HG03432 (cell line): Measurements from ENCODE around the gene CERS6.

Source experiments
- ATAC-seq: cut with Tn5 transposase; IDR thresholded peaks from one replicate; pipeline ENCODE4 v1.9.1; 2021; ENCODE audit warnings: mild to moderate bottlenecking, moderate library complexity; ENCODE audit not compliant: unreplicated experiment

The CERS6 gene

DNA sequence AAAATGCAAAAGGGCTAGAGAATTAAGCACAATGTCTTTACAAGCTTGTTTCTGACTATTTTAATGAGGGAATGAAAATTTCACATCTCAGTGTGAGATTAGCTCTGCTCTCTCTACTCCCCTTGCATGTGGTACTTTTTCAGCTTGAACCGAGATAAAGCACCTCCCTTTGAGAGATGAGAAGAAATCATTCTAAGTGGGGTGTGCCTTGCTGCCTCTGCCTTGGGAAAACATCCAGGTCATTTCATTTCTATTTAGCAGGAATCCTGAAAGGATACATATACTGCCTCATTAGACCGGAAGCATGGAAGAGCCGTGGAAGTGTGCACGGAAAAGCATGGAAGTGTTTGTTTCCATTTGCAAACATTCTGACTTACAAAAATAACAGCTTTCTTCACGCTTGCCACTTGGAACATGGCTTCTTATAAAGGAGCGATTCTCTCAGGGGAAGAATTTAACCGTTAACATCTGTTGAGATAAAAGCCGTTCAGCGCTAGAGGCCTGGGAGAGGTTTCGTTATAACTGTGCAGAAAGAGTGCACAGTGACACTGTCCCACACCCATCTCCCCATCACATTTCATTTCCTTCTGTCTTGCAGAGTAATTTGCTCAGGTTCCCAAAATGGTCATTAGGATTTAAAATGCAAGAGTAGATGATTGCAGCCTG lies 363.1 kb downstream of the CERS6 start:
- no peak for ATAC-seq

- ATAC-seq: no peak
Measured at GRCh38 chr2:168819829-168820489, 363.9 kb downstream of the CERS6 start.

DNA sequence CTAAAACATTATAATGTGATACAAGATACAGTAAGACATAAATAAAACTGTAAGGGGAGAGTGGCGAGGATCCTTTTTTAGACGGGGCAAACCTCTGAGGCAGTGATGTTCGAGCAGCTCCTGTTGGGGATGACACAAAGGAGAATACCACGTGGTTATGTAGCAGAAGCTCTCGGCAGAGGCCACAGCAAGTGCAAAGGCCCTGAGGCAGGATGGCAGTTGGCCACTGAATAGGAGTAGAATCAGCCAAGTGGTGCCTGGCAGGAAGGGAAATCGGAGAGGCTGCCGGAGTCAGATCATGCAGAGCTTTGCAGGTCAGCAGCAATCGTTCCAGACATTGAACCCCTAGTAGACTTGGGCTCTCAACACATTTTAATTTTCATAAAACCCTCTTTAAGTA lies 365.5 kb downstream of the CERS6 start:
- ATAC-seq: no peak

DNA sequence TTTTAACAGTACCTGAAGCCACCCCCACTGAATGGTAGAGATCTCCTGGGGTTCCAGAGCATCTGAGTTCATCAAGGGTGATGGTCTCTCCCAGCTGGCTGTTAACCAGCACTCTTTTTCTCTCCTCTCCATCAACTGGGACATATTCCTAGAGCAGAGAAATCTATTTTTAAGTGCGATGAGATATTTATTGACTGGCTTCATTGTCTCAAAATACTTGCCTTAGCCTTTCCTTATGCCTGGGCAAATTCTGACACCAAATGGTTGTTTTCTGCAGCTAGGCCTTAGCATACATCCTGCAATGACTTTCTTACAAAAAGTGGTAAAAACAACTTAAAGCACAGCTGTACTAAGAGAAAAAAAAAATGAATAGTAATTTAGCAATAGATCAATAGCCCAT lies 365.9 kb downstream of the CERS6 start:
- ATAC-seq: no peak
